ENCODE measurements around the gene GAL.

Gene GAL

GRCh38 chr11:68658661-68659060, 25.7 kb upstream of the GAL start:
- no peak for DNase-seq (ENCODE audit: extremely low read depth in 1 of 2, low read depth in 1 of 2)

GRCh38 chr11:68659158-68659921, 25.0 kb upstream of the GAL start:
- DNase-seq (ENCODE audit: extremely low read depth in 1 of 2, low read depth in 1 of 2), result no peak

- DNase-seq (ENCODE audit: extremely low read depth in 1 of 2, low read depth in 1 of 2), result no peak
Observed at GRCh38 chr11:68660066-68660810, 24.1 kb upstream of the GAL start.

GRCh38 chr11:68661014-68661413, 23.3 kb upstream of the GAL start:
- no peak for DNase-seq (ENCODE audit: extremely low read depth in 1 of 2, low read depth in 1 of 2)

- no peak for DNase-seq (ENCODE audit: extremely low read depth in 1 of 2, low read depth in 1 of 2)
Observed at GRCh38 chr11:68661697-68662603, 22.4 kb upstream of the GAL start.

- DNase-seq (ENCODE audit: extremely low read depth in 1 of 2, low read depth in 1 of 2), result no peak
Observed at GRCh38 chr11:68663482-68664010, 20.8 kb upstream of the GAL start.

- no peak for DNase-seq (ENCODE audit: extremely low read depth in 1 of 2, low read depth in 1 of 2)
Observed at GRCh38 chr11:68664141-68664540, 20.2 kb upstream of the GAL start.

- DNase-seq (ENCODE audit: extremely low read depth in 1 of 2, low read depth in 1 of 2), result no peak
Observed at GRCh38 chr11:68664906-68665305, 19.4 kb upstream of the GAL start.

- DNase-seq (ENCODE audit: extremely low read depth in 1 of 2, low read depth in 1 of 2), result no peak
Observed at GRCh38 chr11:68665436-68665835, 18.9 kb upstream of the GAL start.

GRCh38 chr11:68666849-68667248, 17.5 kb upstream of the GAL start:
- DNase-seq (ENCODE audit: extremely low read depth in 1 of 2, low read depth in 1 of 2), result no peak

GRCh38 chr11:68667511-68668500, 16.5 kb upstream of the GAL start:
- DNase-seq (ENCODE audit: extremely low read depth in 1 of 2, low read depth in 1 of 2), result no peak

- no peak for DNase-seq (ENCODE audit: extremely low read depth in 1 of 2, low read depth in 1 of 2)
Observed at GRCh38 chr11:68669301-68670090, 14.8 kb upstream of the GAL start.

GRCh38 chr11:68670208-68670992, 13.9 kb upstream of the GAL start:
- no peak for DNase-seq (ENCODE audit: extremely low read depth in 1 of 2, low read depth in 1 of 2)

- DNase-seq (ENCODE audit: extremely low read depth in 1 of 2, low read depth in 1 of 2), result no peak
Observed at GRCh38 chr11:68673306-68673945, 10.9 kb upstream of the GAL start.

GRCh38 chr11:68673991-68674390, 10.4 kb upstream of the GAL start:
- DNase-seq (ENCODE audit: extremely low read depth in 1 of 2, low read depth in 1 of 2), result no peak

- no peak for DNase-seq (ENCODE audit: extremely low read depth in 1 of 2, low read depth in 1 of 2)
Observed at GRCh38 chr11:68674461-68674860, 9.9 kb upstream of the GAL start.

- no peak for DNase-seq (ENCODE audit: extremely low read depth in 1 of 2, low read depth in 1 of 2)
Observed at GRCh38 chr11:68677432-68677831, 6.9 kb upstream of the GAL start.

- no peak for DNase-seq (ENCODE audit: extremely low read depth in 1 of 2, low read depth in 1 of 2)
Observed at GRCh38 chr11:68678031-68678441, 6.3 kb upstream of the GAL start.

All from stimulated activated CD8-positive, alpha-beta memory T cell treated with anti-CD3 and anti-CD28 coated beads, Interleukin-7, amount 100 ng/mL, for 48 hours (primary cell).